Measurements from ENCODE around the gene SPDEF. TPM values are rescaled to one million over a fixed set of nuclear protein-coding genes. Genes with fewer than 3 reads are reported as not detected.

Gene SPDEF
- total RNA-seq, 4 donors from 2014 or later, result not detected

- Histone ChIP-seq H3K27me3 (no peaks in the 10 kb centered on the region), H3K9me3 (no peaks in the 10 kb centered on the region), H3K4me3 (no peak overlapping the region), H3K27ac (no peak overlapping the region), H3K36me3 (no peaks in the 10 kb centered on the region), H3K4me1 (peaks cover 0 to 7% (median 0%) of the 10 kb centered on the region in 4 donors)
- WGBS, 2 donors, result 82 to 83% methylated on average over 11 of the region's 11 CpGs
- TF ChIP-seq CTCF (IDR thresholded peaks at IDR 0.05) (no peak), POLR2A (IDR thresholded peaks at IDR 0.05) (no peak), EP300 (IDR thresholded peaks at IDR 0.05) (no peak)
- DNase-seq (ENCODE audit: low spot score in 2 of 2), result no peak
Measured at GRCh38 chr6:34547701-34548644, 8.2 kb downstream of the SPDEF start.

- TF ChIP-seq POLR2A (IDR thresholded peaks at IDR 0.05), result no peak
- TF ChIP-seq EP300 (IDR thresholded peaks at IDR 0.05), result no peak
- no peak for TF ChIP-seq CTCF (IDR thresholded peaks at IDR 0.05)
- Histone ChIP-seq H3K36me3 (no peaks in the 10 kb centered on the region), H3K4me1 (peaks cover 0 to 7% (median 0%) of the 10 kb centered on the region in 4 donors), H3K9me3 (no peaks in the 10 kb centered on the region), H3K4me3 (no peak overlapping the region), H3K27me3 (no peaks in the 10 kb centered on the region), H3K27ac (no peak overlapping the region)
- peak in 1 of 2 donors; percentile 40 for DNase-seq (ENCODE audit: low spot score in 2 of 2)
- 24 to 36% methylated on average over 3 to 11 of the region's 11 CpGs for WGBS, 2 donors
Measured at GRCh38 chr6:34546551-34547321, 9.4 kb downstream of the SPDEF start.

GRCh38 chr6:34544776-34545471 is 11.2 kb downstream of the SPDEF start:
- no peaks in the 10 kb centered on the region for H3K36me3 ChIP-seq
- no peak for DNase-seq (ENCODE audit: low spot score in 2 of 2)
- no peak overlapping the region for H3K27ac ChIP-seq
- H3K9me3 ChIP-seq, result no peaks in the 10 kb centered on the region
- no peak overlapping the region for H3K4me3 ChIP-seq
- no peak for TF ChIP-seq POLR2A (IDR thresholded peaks at IDR 0.05)
- no peak for TF ChIP-seq EP300 (IDR thresholded peaks at IDR 0.05)
- TF ChIP-seq CTCF (IDR thresholded peaks at IDR 0.05), result no peak
- WGBS, 2 donors, result 76 to 78% methylated on average over 13 of the region's 13 CpGs
- H3K27me3 ChIP-seq, result no peaks in the 10 kb centered on the region
- peaks cover 0 to 7% (median 0%) of the 10 kb centered on the region in 4 donors for H3K4me1 ChIP-seq

GRCh38 chr6:34544052-34544604 is 12.0 kb downstream of the SPDEF start:
- Histone ChIP-seq H3K9me3 (no peaks in the 10 kb centered on the region), H3K27me3 (no peaks in the 10 kb centered on the region), H3K27ac (no peak overlapping the region), H3K4me1 (peaks cover 0 to 7% (median 0%) of the 10 kb centered on the region in 4 donors), H3K4me3 (no peak overlapping the region), H3K36me3 (no peaks in the 10 kb centered on the region)
- no peak for DNase-seq (ENCODE audit: low spot score in 2 of 2)
- WGBS, 2 donors, result 90 to 95% methylated on average over 15 to 23 of the region's 27 CpGs
- TF ChIP-seq EP300 (IDR thresholded peaks at IDR 0.05) (no peak), POLR2A (IDR thresholded peaks at IDR 0.05) (no peak), CTCF (IDR thresholded peaks at IDR 0.05) (no peak)
